Upper lobe of right lung (tissue), 1 donor: ENCODE data around the gene ADAR. TPM values are rescaled to one million over a fixed set of nuclear protein-coding genes. Genes with fewer than 3 reads are reported as not detected.
A peak's percentile ranks its signal among the peaks of the same experiment; 100 is the strongest.

Experiments used
- ATAC-seq: fragments of 200-7000 bp; cut with Tn5 transposase; one replicate; pipeline ENCODE4 v1.9.1; 2020; ENCODE audit warnings: mild to moderate bottlenecking, moderate library complexity
- DNase-seq: peaks from one replicate; pipeline ENCODE4 v3.0.0-alpha.2; 2020
- H3K27ac ChIP-seq: fragments of 200-600 bp; one replicate; pipeline ENCODE4 v1.8.0; 2022
- H3K27me3 ChIP-seq: fragments of 200-600 bp; one replicate; pipeline ENCODE4 v1.8.0; 2022; ENCODE audit warnings: mild to moderate bottlenecking
- H3K36me3 ChIP-seq: fragments of 200-600 bp; one replicate; pipeline ENCODE4 v1.8.0; 2022
- H3K4me1 ChIP-seq: fragments of 200-600 bp; one replicate; pipeline ENCODE4 v1.8.0; 2022
- H3K4me3 ChIP-seq: fragments of 200-600 bp; one replicate; pipeline ENCODE4 v1.8.0; 2022; ENCODE audit warnings: mild to moderate bottlenecking
- H3K9me3 ChIP-seq: fragments of 200-600 bp; one replicate; pipeline ENCODE4 v1.8.0; 2022
- CTCF ChIP-seq: fragments of 200-600 bp; IDR thresholded peaks from one replicate; pipeline ENCODE4 v1.8.0; 2022; ENCODE audit warnings: antibody characterized with exemption
- intact Hi-C: fragments of 100-400 bp; cut with DNase I; formaldehyde crosslinking; loops from one replicate; pipeline ENCODE4 v1.11.0; 2022
- total RNA-seq: library from RNA; stranded (reverse); fragmentation: NEBNext Ultra II Directional; extraction: Animal tissue kit (Norgen Biotek cat#: 25700); gene quantifications from one replicate; pipeline ENCODE4 v1.2.1, GENCODE V29; 2021
- donor health status: DM: no; HTN: yes; CAD: no; lungs with severe emphysema.

ADAR gene
- total RNA-seq, 1 donor from 2014 or later: 205 TPM

- H3K36me3 ChIP-seq: peaks cover 77% of the 10 kb centered on the region
- intact Hi-C loops: no loop called here
- DNase-seq: no peak
- ATAC-seq: no peak
- no peak overlapping the region for H3K27ac ChIP-seq
- no peaks in the 10 kb centered on the region for H3K27me3 ChIP-seq
- TF ChIP-seq CTCF: no peak
- peaks cover 23% of the 10 kb centered on the region for H3K4me1 ChIP-seq
- no peaks in the 10 kb centered on the region for H3K9me3 ChIP-seq
- H3K4me3 ChIP-seq: no peak overlapping the region
Observed at GRCh38 chr1:154551474-154551873, 56.5 kb downstream of the ADAR start.

- intact Hi-C loops: no loop called here
- H3K27ac ChIP-seq: no peak overlapping the region
- no peak for TF ChIP-seq CTCF
- no peaks in the 10 kb centered on the region for H3K27me3 ChIP-seq
- peaks cover 75% of the 10 kb centered on the region for H3K36me3 ChIP-seq
- no peaks in the 10 kb centered on the region for H3K9me3 ChIP-seq
- H3K4me1 ChIP-seq: peaks cover 18% of the 10 kb centered on the region
- no peak overlapping the region for H3K4me3 ChIP-seq
- no peak for ATAC-seq
- no peak for DNase-seq
Observed at GRCh38 chr1:154550657-154551056, 57.3 kb downstream of the ADAR start.

- no peak for DNase-seq
- H3K27ac ChIP-seq: no peak overlapping the region
- intact Hi-C loops: no loop called here
- no peaks in the 10 kb centered on the region for H3K9me3 ChIP-seq
- peaks cover 18% of the 10 kb centered on the region for H3K4me1 ChIP-seq
- TF ChIP-seq CTCF: no peak
- no peak for ATAC-seq
- H3K4me3 ChIP-seq: no peak overlapping the region
- H3K36me3 ChIP-seq: peaks cover 69% of the 10 kb centered on the region
- H3K27me3 ChIP-seq: no peaks in the 10 kb centered on the region
Observed at GRCh38 chr1:154550070-154550469, 57.9 kb downstream of the ADAR start.

- TF ChIP-seq CTCF: no peak
- Histone ChIP-seq H3K4me1 (peaks cover 18% of the 10 kb centered on the region), H3K27ac (peak overlapping the region; percentile 0), H3K9me3 (no peaks in the 10 kb centered on the region), H3K27me3 (no peaks in the 10 kb centered on the region), H3K36me3 (peaks cover 62% of the 10 kb centered on the region), H3K4me3 (no peak overlapping the region)
- DNase-seq: no peak
- intact Hi-C loops: loop anchor here (10.0 kb wide), 1 partner anchor 74 kb away; no protein-coding TSS in a partner anchor
- ATAC-seq: no peak
Observed at GRCh38 chr1:154549202-154549770, 58.7 kb downstream of the ADAR start.

- H3K4me1 ChIP-seq: peaks cover 18% of the 10 kb centered on the region
- intact Hi-C loops: loop anchor here (10.0 kb wide), 1 partner anchor 73 kb away; no protein-coding TSS in a partner anchor
- no peak overlapping the region for H3K4me3 ChIP-seq
- no peaks in the 10 kb centered on the region for H3K9me3 ChIP-seq
- H3K27ac ChIP-seq: peak overlapping the region; percentile 0
- H3K27me3 ChIP-seq: no peaks in the 10 kb centered on the region
- no peak for TF ChIP-seq CTCF
- ATAC-seq (no peak), DNase-seq (no peak)
- peaks cover 49% of the 10 kb centered on the region for H3K36me3 ChIP-seq
Observed at GRCh38 chr1:154548028-154548427, 60.0 kb downstream of the ADAR start.
